ENCODE data around the gene GPR107.
"Not testable (repeated sequence)": the region's sequence is repeated elsewhere in the genome, so short reads cannot be mapped to it uniquely, and the experiment has no call there.

The GPR107 gene

DNA sequence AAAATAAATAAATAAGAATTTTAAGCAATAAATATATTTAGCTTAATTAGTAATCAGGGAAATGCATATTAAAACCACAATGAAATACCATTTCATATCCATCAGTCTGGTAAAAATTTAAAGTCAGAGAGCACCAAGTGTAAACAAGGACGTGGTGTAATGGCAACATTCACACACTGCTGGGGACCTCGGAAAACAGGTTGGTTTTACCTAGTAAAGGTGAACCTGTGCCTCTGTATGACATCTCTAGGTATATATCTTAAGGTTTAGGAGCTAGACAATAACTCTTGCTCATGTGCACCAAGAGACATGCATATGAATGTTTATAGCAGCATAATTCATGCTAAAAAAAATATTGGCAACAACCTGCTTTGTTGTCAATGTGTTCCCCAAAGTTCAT, 40.4 kb upstream of the GPR107 start:
- DNase-seq (ENCODE audit: extremely low spot score): no peak
- ChIA-PET CTCF (no interaction called here), POLR2A (no interaction called here)
- TF ChIP-seq, protein P1, sequence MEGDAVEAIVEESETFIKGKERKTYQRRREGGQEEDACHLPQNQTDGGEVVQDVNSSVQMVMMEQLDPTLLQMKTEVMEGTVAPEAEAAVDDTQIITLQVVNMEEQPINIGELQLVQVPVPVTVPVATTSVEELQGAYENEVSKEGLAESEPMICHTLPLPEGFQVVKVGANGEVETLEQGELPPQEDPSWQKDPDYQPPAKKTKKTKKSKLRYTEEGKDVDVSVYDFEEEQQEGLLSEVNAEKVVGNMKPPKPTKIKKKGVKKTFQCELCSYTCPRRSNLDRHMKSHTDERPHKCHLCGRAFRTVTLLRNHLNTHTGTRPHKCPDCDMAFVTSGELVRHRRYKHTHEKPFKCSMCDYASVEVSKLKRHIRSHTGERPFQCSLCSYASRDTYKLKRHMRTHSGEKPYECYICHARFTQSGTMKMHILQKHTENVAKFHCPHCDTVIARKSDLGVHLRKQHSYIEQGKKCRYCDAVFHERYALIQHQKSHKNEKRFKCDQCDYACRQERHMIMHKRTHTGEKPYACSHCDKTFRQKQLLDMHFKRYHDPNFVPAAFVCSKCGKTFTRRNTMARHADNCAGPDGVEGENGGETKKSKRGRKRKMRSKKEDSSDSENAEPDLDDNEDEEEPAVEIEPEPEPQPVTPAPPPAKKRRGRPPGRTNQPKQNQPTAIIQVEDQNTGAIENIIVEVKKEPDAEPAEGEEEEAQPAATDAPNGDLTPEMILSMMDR (IDR thresholded peaks at IDR 0.05; ENCODE audit: control extremely low read depth, extremely low read depth, low read depth, missing control alignments): no peak

DNA sequence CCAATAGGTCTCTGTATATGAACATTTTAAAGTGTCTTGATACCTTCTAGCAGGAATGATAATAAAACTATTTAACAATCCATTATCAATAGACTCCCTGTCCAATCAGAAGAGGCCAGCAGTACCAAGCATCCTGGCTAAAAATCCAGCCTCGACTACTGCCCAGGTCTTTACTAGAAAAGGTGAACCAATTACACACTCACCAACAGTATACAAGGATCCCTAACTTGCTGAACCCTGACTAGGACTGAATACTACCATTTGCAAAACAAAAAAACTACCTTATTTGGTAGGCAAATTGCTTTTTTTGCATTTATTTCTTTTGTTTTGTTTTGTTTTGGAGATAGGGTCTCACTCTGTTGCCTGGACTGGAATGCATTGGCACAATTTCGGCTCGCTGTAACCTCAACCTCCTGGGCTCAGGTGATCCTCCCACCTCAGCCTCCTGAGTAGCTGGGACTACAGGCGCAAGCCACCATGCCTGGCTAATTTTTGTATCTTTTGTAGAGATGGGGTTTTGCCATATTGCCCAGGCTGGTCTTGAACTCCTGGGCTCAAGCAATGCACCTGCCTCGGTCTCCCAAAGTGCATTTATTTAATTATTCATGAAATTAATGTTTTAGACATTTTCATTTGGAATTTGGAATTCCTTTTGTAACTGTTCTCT, 38.2 kb upstream of the GPR107 start:
- CTCF ChIA-PET: no interaction called here
- POLR2A ChIA-PET: no interaction called here
- DNase-seq (ENCODE audit: extremely low spot score): no peak
- TF ChIP-seq, protein P1 (IDR thresholded peaks at IDR 0.05; ENCODE audit: control extremely low read depth, extremely low read depth, low read depth, missing control alignments): no peak

DNA sequence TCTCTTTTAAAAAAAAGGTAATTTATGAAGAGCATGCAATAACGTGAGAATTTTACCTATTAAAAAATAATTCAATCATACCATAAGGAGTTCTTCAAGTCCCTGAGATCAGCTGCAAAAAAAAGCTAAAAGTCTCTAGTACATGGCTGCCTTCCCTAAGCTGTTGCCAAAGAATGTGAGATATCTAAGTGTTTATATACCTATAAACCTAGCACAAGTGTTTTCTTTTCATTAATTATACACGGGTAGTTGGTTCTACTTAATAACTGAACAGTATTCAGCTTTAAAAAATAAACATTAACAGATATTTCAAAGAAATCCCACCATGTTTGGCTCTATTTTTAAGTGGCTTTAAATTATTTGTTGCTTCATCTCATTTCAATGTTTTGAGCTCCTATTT, 36.6 kb upstream of the GPR107 start:
- ChIA-PET POLR2A (interaction anchor here (0.6 to 1.7 kb wide), 9 partner anchors 9 to 130 kb away, joined by 3 to 11 read pairs (median 5); no protein-coding TSS in a partner anchor), CTCF (interaction anchor here (1.2 to 1.9 kb wide), 6 partner anchors 8 to 23 kb away, joined by 3 to 6 read pairs (median 4); no protein-coding TSS in a partner anchor)
- no peak for DNase-seq (ENCODE audit: extremely low spot score)
- TF ChIP-seq, protein P1 (IDR thresholded peaks at IDR 0.05; ENCODE audit: control extremely low read depth, extremely low read depth, low read depth, missing control alignments): no peak

DNA sequence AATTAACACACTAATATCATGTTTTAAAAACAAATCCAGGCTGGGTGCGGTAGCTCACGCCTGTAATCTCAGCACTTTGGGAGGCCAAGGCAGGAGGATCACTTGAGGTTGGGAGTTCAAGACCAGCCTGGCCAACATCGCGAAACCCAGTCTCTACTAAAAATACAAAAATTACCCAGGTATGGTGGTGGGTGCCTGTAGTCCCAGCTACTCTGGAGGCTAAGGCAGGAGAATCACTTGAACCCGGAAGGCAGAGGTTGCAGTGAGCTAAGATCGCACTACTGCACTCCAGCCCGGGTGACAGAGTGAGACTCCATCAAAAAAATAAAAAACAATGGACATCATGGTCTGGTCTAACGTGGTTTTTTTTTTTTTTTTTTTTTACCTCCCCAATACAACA, 36.2 kb upstream of the GPR107 start:
- ChIA-PET POLR2A (interaction anchor here (0.6 to 1.7 kb wide), 9 partner anchors 10 to 131 kb away, joined by 3 to 13 read pairs (median 5); no protein-coding TSS in a partner anchor), CTCF (interaction anchor here (1.2 to 1.9 kb wide), 6 partner anchors 9 to 23 kb away, joined by 3 to 6 read pairs (median 4); no protein-coding TSS in a partner anchor)
- DNase-seq (ENCODE audit: extremely low spot score): not testable (repeated sequence)

DNA sequence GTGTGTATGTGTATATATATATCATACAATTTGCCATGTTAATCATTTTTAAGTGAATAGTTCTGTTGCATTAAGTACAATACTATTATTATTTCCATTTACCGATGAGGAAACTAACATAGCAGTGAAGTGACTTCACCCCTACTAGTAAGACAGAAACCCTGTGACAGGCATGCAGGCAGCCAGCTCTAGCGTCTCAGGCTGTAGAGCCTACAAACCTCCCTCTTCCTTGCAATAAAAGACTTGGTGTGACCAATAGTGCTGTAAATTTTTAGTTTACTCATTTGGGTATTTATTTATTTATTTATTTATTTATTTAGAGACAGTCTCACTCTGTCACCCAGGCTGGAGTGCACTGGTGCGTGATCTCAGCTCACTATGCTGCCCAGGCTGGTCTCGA, 35.4 kb upstream of the GPR107 start:
- ChIA-PET CTCF (interaction anchor here (0.7 to 1.6 kb wide), 3 partner anchors 9 to 23 kb away, joined by 3 to 5 read pairs (median 4); no protein-coding TSS in a partner anchor), POLR2A (interaction anchor here (0.6 to 1.6 kb wide), 5 partner anchors 8 to 81 kb away, joined by 3 to 13 read pairs (median 3); no protein-coding TSS in a partner anchor)
- TF ChIP-seq, protein P1 (IDR thresholded peaks at IDR 0.05; ENCODE audit: control extremely low read depth, extremely low read depth, low read depth, missing control alignments): no peak
- no peak for DNase-seq (ENCODE audit: extremely low spot score)

DNA sequence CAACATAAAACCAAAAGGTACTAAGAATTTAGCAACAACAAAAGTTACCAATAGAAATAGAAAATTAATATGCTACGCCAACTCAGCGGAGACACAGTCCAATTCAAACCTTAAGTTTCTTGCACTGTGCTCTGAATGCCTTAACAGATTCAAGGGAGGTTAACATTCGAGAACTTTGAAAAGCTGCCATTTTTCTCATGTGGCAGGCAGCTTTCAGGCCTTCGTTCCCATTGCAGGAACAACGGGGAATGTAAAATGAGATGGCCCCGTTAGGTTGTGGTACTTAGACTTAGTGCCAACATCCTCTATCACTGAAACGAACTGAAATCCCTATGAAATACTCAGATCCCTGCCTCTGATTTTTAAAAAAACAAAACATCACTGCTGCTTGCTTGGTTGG, 33.1 kb upstream of the GPR107 start:
- TF ChIP-seq, protein P1 (IDR thresholded peaks at IDR 0.05; ENCODE audit: control extremely low read depth, extremely low read depth, low read depth, missing control alignments): no peak
- ChIA-PET CTCF (interaction anchor here (0.7 to 1.3 kb wide), 2 partner anchors 20 to 29 kb away, joined by 3 to 4 read pairs; no protein-coding TSS in a partner anchor), POLR2A (interaction anchor here (0.6 to 1.2 kb wide), 4 partner anchors 9 to 128 kb away, joined by 3 to 4 read pairs (median 4); no protein-coding TSS in a partner anchor)
- DNase-seq (ENCODE audit: extremely low spot score): no peak

DNA sequence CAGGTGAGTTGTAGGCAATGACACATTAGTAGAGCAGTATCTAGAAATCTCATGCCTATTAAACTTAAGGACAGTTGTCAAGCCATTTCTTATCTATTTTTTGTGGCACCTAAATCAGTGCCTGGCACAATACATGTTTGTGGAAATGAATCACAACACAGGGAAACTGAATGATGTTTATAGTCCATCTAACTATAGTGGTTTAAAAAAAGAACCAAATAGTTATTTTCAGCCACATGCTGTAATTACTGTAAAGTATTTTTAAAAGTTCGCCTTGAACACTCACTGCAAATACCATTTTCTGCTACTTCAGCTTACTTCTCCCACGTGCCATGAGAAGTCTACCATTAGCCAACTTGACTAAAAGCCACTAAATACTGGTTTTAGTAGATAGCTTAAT, 32.6 kb upstream of the GPR107 start:
- ChIA-PET POLR2A (interaction anchor here (0.6 to 1.2 kb wide), 2 partner anchors 8 to 28 kb away, joined by 4 read pairs; no protein-coding TSS in a partner anchor), CTCF (interaction anchor here (1.3 to 1.5 kb wide), 2 partner anchors 15 to 21 kb away, joined by 3 to 4 read pairs; no protein-coding TSS in a partner anchor)
- DNase-seq (ENCODE audit: extremely low spot score): no peak
- TF ChIP-seq, protein P1 (IDR thresholded peaks at IDR 0.05; ENCODE audit: control extremely low read depth, extremely low read depth, low read depth, missing control alignments): no peak

DNA sequence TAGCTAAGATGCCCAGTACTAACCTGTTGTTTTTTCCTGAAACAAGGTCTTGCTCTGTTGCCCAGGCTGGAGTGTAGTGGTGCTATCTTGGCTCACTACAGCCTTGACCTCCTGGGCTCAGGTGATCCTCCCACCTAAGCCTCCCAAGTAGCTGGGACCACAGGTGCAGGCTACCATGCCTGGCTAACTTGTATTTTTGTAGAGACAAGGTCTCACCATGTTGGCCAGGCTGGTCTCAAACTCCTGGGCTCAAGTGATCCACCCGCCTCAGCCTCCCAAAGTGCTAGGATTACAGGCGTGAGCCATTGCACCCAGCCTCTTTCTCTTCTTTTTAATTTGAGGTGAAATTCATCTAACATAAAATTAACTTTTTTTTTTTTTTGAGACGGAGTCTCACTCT, 31.9 kb upstream of the GPR107 start:
- ChIA-PET CTCF (interaction anchor here (0.9 to 6.1 kb wide), 6 partner anchors 11 to 35 kb away, joined by 3 to 22 read pairs (median 4); no protein-coding TSS in a partner anchor), POLR2A (interaction anchor here (0.6 to 0.8 kb wide), 3 partner anchors 11 to 29 kb away, joined by 3 to 4 read pairs (median 4); no protein-coding TSS in a partner anchor)
- not testable (repeated sequence) for DNase-seq (ENCODE audit: extremely low spot score)
